ENCODE measurements around the gene TBX2. TPM values are rescaled to one million over a fixed set of nuclear protein-coding genes. Genes with fewer than 3 reads are reported as not detected.

The TBX2 gene
- total and polyA plus RNA-seq, 9 of the 15 experiments (the other 6 are each of a cell fraction or from before 2014, with no cell fraction given) = 0.18 TPM; not detected in 8

- no peak for TF ChIP-seq ZBTB40 (IDR thresholded peaks at IDR 0.05)
- no peak for TF ChIP-seq ZBTB40 (CRISPR knock-in tag; IDR thresholded peaks at IDR 0.05)
- peak; percentile 88 for TF ChIP-seq EWSR1 (IDR thresholded peaks at IDR 0.05; ENCODE audit: borderline replicate concordance, low read depth, partially characterized antibody)
- TF ChIP-seq, protein P1, sequence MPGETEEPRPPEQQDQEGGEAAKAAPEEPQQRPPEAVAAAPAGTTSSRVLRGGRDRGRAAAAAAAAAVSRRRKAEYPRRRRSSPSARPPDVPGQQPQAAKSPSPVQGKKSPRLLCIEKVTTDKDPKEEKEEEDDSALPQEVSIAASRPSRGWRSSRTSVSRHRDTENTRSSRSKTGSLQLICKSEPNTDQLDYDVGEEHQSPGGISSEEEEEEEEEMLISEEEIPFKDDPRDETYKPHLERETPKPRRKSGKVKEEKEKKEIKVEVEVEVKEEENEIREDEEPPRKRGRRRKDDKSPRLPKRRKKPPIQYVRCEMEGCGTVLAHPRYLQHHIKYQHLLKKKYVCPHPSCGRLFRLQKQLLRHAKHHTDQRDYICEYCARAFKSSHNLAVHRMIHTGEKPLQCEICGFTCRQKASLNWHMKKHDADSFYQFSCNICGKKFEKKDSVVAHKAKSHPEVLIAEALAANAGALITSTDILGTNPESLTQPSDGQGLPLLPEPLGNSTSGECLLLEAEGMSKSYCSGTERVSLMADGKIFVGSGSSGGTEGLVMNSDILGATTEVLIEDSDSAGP (CRISPR knock-in tag; IDR thresholded peaks at IDR 0.05) = no peak
- TF ChIP-seq ADNP (tag; IDR thresholded peaks at IDR 0.05) = no peak
- no peak for TF ChIP-seq DEAF1 (CRISPR knock-in tag; IDR thresholded peaks at IDR 0.05)
- no peak for TF ChIP-seq POLR2B (IDR thresholded peaks at IDR 0.05; ENCODE audit: low read depth, partially characterized antibody)
- no peak for TF ChIP-seq TCF3 (CRISPR knock-in tag; IDR thresholded peaks at IDR 0.05)
- TF ChIP-seq ZNF239 (CRISPR knock-in tag; IDR thresholded peaks at IDR 0.05) = no peak
- TF ChIP-seq MED1 (CRISPR knock-in tag; IDR thresholded peaks at IDR 0.05; ENCODE audit: borderline replicate concordance) = no peak
These were observed 14.7 kb downstream of the TBX2 start (continued) for GRCh38 chr17:61414141-61414935.
